Measurements from ENCODE around the gene DNAH14. TPM values are rescaled to one million over a fixed set of nuclear protein-coding genes. Genes with fewer than 3 reads are reported as not detected.

DNAH14 gene
- total and polyA plus RNA-seq, 4 donors: 2.7 to 19.8 (median 9.6) TPM

GRCh38 chr1:225224287-225224686 lies 294.8 kb downstream of the DNAH14 start:
- TF ChIP-seq EGR1 (IDR thresholded peaks at IDR 0.05; ENCODE audit: low read depth in 2 of 2) (no peak), NR2F2 (IDR thresholded peaks at IDR 0.05) (no peak), FOXA1 (IDR thresholded peaks at IDR 0.05) (no peak)
- no peak overlapping the region for H3K27ac ChIP-seq (ENCODE audit: low read depth in 1 of 2, low read length in 2 of 2)
- no peaks in the 10 kb centered on the region for H3K27me3 ChIP-seq (ENCODE audit: control insufficient read depth in 4 of 4, insufficient read depth in 4 of 4, low read length in 3 of 4)
- no peaks in the 10 kb centered on the region for H3K4me1 ChIP-seq (ENCODE audit: control insufficient read depth in 4 of 4, insufficient read depth in 4 of 4, low read length in 3 of 4)
- H3K9me3 ChIP-seq (ENCODE audit: control insufficient read depth in 4 of 4, low read length in 3 of 4): peaks cover 0 to 5% (median 4%) of the 10 kb centered on the region in 4 donors
- no peaks in the 10 kb centered on the region for H3K36me3 ChIP-seq (ENCODE audit: control insufficient read depth in 4 of 4, insufficient read depth in 3 of 4, low read depth in 1 of 4, low read length in 3 of 4)
- WGBS: 89% methylated on average over 1 of the region's 1 CpG
- H3K4me3 ChIP-seq (ENCODE audit: low read depth in 1 of 3, low read length in 3 of 3): no peak overlapping the region
- H3K9ac ChIP-seq (ENCODE audit: low read depth in 1 of 2, low read length in 2 of 2): no peak overlapping the region
- DNase-seq (ENCODE audit: low spot score): no peak

DNA sequence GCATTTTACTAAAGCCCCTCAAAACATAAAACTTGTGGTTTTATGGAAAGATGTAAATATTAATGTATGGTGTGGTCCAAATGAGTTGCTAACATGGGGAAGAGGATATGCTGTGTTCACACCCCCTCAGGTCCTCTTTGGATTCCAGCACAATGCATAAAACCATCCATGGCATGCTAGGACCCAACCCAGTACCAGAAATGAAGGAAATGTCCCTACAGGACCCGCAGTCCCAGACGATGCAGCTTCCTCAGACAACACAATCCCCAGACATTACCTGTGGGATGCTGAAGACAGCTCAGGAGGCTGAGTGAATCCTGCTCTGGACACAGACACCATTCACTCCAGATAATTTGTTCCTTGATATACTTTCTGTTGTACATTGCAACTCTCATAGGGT lies 296.2 kb downstream of the DNAH14 start:
- H3K27ac ChIP-seq (ENCODE audit: low read depth in 1 of 2, low read length in 2 of 2): no peak overlapping the region
- DNase-seq (ENCODE audit: low spot score): no peak
- H3K4me3 ChIP-seq (ENCODE audit: low read depth in 1 of 3, low read length in 3 of 3): no peak overlapping the region
- 96% methylated on average over 2 of the region's 2 CpGs for WGBS
- no peak overlapping the region for H3K9ac ChIP-seq (ENCODE audit: low read depth in 1 of 2, low read length in 2 of 2)
- no peaks in the 10 kb centered on the region for H3K27me3 ChIP-seq (ENCODE audit: control insufficient read depth in 4 of 4, insufficient read depth in 4 of 4, low read length in 3 of 4)
- no peaks in the 10 kb centered on the region for H3K36me3 ChIP-seq (ENCODE audit: control insufficient read depth in 4 of 4, insufficient read depth in 3 of 4, low read depth in 1 of 4, low read length in 3 of 4)
- H3K4me1 ChIP-seq (ENCODE audit: control insufficient read depth in 4 of 4, insufficient read depth in 4 of 4, low read length in 3 of 4): no peaks in the 10 kb centered on the region
- H3K9me3 ChIP-seq (ENCODE audit: control insufficient read depth in 4 of 4, low read length in 3 of 4): peaks cover 0 to 5% (median 4%) of the 10 kb centered on the region in 4 donors
- TF ChIP-seq TAF1 (conservative IDR thresholded peaks at IDR 0.05) (no peak), FOXA1 (IDR thresholded peaks at IDR 0.05) (no peak), MAX (IDR thresholded peaks at IDR 0.05) (no peak), YY1 (IDR thresholded peaks at IDR 0.05) (no peak), GABPA (IDR thresholded peaks at IDR 0.05 in 1 of 2, conservative IDR thresholded peaks at IDR 0.05 in 1 of 2) (no peak), EGR1 (IDR thresholded peaks at IDR 0.05; ENCODE audit: low read depth in 2 of 2) (no peak), HNF4G (IDR thresholded peaks at IDR 0.05) (no peak), RXRA (IDR thresholded peaks at IDR 0.05) (no peak), FOXA2 (IDR thresholded peaks at IDR 0.05) (no peak), NR2F2 (IDR thresholded peaks at IDR 0.05) (no peak), SP1 (IDR thresholded peaks at IDR 0.05) (no peak), JUND (IDR thresholded peaks at IDR 0.05) (no peak)
- TF ChIP-seq, protein P1, sequence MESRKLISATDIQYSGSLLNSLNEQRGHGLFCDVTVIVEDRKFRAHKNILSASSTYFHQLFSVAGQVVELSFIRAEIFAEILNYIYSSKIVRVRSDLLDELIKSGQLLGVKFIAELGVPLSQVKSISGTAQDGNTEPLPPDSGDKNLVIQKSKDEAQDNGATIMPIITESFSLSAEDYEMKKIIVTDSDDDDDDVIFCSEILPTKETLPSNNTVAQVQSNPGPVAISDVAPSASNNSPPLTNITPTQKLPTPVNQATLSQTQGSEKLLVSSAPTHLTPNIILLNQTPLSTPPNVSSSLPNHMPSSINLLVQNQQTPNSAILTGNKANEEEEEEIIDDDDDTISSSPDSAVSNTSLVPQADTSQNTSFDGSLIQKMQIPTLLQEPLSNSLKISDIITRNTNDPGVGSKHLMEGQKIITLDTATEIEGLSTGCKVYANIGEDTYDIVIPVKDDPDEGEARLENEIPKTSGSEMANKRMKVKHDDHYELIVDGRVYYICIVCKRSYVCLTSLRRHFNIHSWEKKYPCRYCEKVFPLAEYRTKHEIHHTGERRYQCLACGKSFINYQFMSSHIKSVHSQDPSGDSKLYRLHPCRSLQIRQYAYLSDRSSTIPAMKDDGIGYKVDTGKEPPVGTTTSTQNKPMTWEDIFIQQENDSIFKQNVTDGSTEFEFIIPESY (IDR thresholded peaks at IDR 0.05): no peak
- TF ChIP-seq, protein P2, sequence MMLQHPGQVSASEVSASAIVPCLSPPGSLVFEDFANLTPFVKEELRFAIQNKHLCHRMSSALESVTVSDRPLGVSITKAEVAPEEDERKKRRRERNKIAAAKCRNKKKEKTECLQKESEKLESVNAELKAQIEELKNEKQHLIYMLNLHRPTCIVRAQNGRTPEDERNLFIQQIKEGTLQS (IDR thresholded peaks at IDR 0.05): no peak
- TF ChIP-seq, protein P3, sequence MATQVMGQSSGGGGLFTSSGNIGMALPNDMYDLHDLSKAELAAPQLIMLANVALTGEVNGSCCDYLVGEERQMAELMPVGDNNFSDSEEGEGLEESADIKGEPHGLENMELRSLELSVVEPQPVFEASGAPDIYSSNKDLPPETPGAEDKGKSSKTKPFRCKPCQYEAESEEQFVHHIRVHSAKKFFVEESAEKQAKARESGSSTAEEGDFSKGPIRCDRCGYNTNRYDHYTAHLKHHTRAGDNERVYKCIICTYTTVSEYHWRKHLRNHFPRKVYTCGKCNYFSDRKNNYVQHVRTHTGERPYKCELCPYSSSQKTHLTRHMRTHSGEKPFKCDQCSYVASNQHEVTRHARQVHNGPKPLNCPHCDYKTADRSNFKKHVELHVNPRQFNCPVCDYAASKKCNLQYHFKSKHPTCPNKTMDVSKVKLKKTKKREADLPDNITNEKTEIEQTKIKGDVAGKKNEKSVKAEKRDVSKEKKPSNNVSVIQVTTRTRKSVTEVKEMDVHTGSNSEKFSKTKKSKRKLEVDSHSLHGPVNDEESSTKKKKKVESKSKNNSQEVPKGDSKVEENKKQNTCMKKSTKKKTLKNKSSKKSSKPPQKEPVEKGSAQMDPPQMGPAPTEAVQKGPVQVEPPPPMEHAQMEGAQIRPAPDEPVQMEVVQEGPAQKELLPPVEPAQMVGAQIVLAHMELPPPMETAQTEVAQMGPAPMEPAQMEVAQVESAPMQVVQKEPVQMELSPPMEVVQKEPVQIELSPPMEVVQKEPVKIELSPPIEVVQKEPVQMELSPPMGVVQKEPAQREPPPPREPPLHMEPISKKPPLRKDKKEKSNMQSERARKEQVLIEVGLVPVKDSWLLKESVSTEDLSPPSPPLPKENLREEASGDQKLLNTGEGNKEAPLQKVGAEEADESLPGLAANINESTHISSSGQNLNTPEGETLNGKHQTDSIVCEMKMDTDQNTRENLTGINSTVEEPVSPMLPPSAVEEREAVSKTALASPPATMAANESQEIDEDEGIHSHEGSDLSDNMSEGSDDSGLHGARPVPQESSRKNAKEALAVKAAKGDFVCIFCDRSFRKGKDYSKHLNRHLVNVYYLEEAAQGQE (IDR thresholded peaks at IDR 0.05): no peak
- TF ChIP-seq, protein P4, sequence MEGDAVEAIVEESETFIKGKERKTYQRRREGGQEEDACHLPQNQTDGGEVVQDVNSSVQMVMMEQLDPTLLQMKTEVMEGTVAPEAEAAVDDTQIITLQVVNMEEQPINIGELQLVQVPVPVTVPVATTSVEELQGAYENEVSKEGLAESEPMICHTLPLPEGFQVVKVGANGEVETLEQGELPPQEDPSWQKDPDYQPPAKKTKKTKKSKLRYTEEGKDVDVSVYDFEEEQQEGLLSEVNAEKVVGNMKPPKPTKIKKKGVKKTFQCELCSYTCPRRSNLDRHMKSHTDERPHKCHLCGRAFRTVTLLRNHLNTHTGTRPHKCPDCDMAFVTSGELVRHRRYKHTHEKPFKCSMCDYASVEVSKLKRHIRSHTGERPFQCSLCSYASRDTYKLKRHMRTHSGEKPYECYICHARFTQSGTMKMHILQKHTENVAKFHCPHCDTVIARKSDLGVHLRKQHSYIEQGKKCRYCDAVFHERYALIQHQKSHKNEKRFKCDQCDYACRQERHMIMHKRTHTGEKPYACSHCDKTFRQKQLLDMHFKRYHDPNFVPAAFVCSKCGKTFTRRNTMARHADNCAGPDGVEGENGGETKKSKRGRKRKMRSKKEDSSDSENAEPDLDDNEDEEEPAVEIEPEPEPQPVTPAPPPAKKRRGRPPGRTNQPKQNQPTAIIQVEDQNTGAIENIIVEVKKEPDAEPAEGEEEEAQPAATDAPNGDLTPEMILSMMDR (IDR thresholded peaks at IDR 0.05; ENCODE audit: low read depth, low read length, missing input control): no peak
